ENCODE results near the gene EXOSC3.

GRCh38 chr9:37761511-37761910, 23.4 kb downstream of the EXOSC3 start:
- no peak for TF ChIP-seq CTCF (IDR thresholded peaks at IDR 0.05)
- TF ChIP-seq POLR2A (IDR thresholded peaks at IDR 0.05) = no peak
